H1 (cell line): ENCODE results near the gene THAP7. TPM values are rescaled to one million over a fixed set of nuclear protein-coding genes. Genes with fewer than 3 reads are reported as not detected.

ENCODE experiments used
- CTCF ChIA-PET: fragments of 300-600 bp; sonication (Branson Sonifier 250); formaldehyde crosslinking; loops from one replicate; lab custom pipeline; 2021; ENCODE audit not compliant: partially characterized antibody; lab: Charles Lee
- POLR2A ChIA-PET: fragments of 300-600 bp; sonication (Branson Sonifier 250); formaldehyde crosslinking; loops from one replicate; lab custom pipeline; 2021; ENCODE audit warnings: inconsistent platforms; ENCODE audit not compliant: partially characterized antibody; lab: Charles Lee
- DNase-seq, 2 experiments: peaks; one replicate each; pipeline versions ENCODE4 v3.0.0 to v3.0.0-alpha.2; 2010 to 2022; ENCODE audit warnings: low spot score in 2 of 2, low read depth in 1 of 2, mixed read lengths in 1 of 2
- FAIRE-seq: peaks from 2 replicates; lab custom pipeline; 2011; peaks lifted over from hg19 to GRCh38; lab: Jason Lieb, UNC
- H2AFZ ChIP-seq: 2 replicates; pipeline ENCODE4 v1.8.1; 2012; ENCODE audit warnings: low read length, inconsistent platforms
- H2AK5ac ChIP-seq: 2 replicates; pipeline ENCODE4 v1.6.1; 2013; ENCODE audit warnings: low read depth, low read length
- H2BK120ac ChIP-seq: replicated peaks from 2 replicates; pipeline ENCODE3; 2013; ENCODE audit warnings: low read depth, low read length, inconsistent platforms
- H2BK12ac ChIP-seq: 2 replicates; pipeline ENCODE4 v1.6.1; 2013; ENCODE audit warnings: low read depth, low read length
- H2BK15ac ChIP-seq: 2 replicates; pipeline ENCODE4 v1.6.1; 2013; ENCODE audit warnings: low read length
- H2BK20ac ChIP-seq: 2 replicates; pipeline ENCODE4 v1.6.1; 2013; ENCODE audit warnings: low read length
- H2BK5ac ChIP-seq: 2 replicates; pipeline ENCODE4 v1.6.1; 2013; ENCODE audit warnings: low read depth, low read length
- H3K14ac ChIP-seq: 2 replicates; pipeline ENCODE4 v1.6.1; 2013; ENCODE audit warnings: inconsistent platforms; ENCODE audit not compliant: insufficient read length
- H3K18ac ChIP-seq: 2 replicates; pipeline ENCODE4 v1.6.1; 2013; ENCODE audit warnings: low read length; ENCODE audit errors: extremely low read depth
- H3K23ac ChIP-seq: 2 replicates; pipeline ENCODE4 v1.6.1; 2013; ENCODE audit warnings: inconsistent platforms; ENCODE audit not compliant: insufficient read length
- H3K23me2 ChIP-seq: 2 replicates; pipeline ENCODE4 v1.6.1; 2013; ENCODE audit warnings: low read depth, low read length
- H3K27ac ChIP-seq: 2 replicates; pipeline ENCODE4 v1.6.1; 2011; ENCODE audit warnings: low read depth, low read length, inconsistent platforms
- H3K27me3 ChIP-seq, 4 experiments: replicated peaks in 1 of 4; 1 replicate in 1 of 4; 2 replicates in 3 of 4; pipeline versions ENCODE4 v1.6.1 to v1.8.1; 2011 to 2013; ENCODE audit warnings: low read length in 3 of 4, mild to moderate bottlenecking in 3 of 4, inconsistent platforms in 2 of 4, mixed read lengths in 2 of 4, moderate library complexity in 1 of 4; ENCODE audit not compliant: control insufficient read depth in 3 of 4, insufficient read depth in 3 of 4; ENCODE audit errors: extremely low read depth in 1 of 4
- H3K36me3 ChIP-seq, 4 experiments: 2 replicates each; pipeline versions ENCODE4 v1.6.1 to v1.8.1; 2011 to 2013; ENCODE audit warnings: mild to moderate bottlenecking in 4 of 4, low read length in 3 of 4, moderate library complexity in 2 of 4, control low read depth in 1 of 4, inconsistent platforms in 1 of 4; ENCODE audit not compliant: insufficient read depth in 4 of 4, control insufficient read depth in 2 of 4
- H3K4ac ChIP-seq: replicated peaks from 2 replicates; pipeline ENCODE3; 2013; ENCODE audit warnings: low read length, low read depth, mixed read lengths, inconsistent platforms; ENCODE audit not compliant: insufficient read length
- H3K4me1 ChIP-seq, 4 experiments: replicated peaks in 1 of 4; 1 replicate in 1 of 4; 2 replicates in 3 of 4; pipeline versions ENCODE4 v1.6.1 to v1.8.1; 2011 to 2013; ENCODE audit warnings: low read length in 3 of 4, inconsistent platforms in 2 of 4, mixed read lengths in 1 of 4; ENCODE audit not compliant: insufficient read depth in 4 of 4, control insufficient read depth in 3 of 4
- H3K4me2 ChIP-seq, 2 experiments: 2 replicates each; pipeline versions ENCODE4 v1.6.1 to v1.8.1; 2011 to 2013; ENCODE audit warnings: low read depth in 2 of 2, low read length in 2 of 2, control low read depth in 1 of 2, inconsistent platforms in 1 of 2, mild to moderate bottlenecking in 1 of 2; ENCODE audit not compliant: insufficient read depth in 1 of 2
- H3K4me3 ChIP-seq, 4 experiments: fragments of 200-600, 300-600 bp in 1 of 4; sonication (generic), shearing (Covaris generic), sonication (Bioruptor Twin) in 1 of 4; 2 replicates each; pipeline versions ENCODE4 v1.5.1 to v1.8.1; 2011 to 2016; ENCODE audit warnings: low read length in 4 of 4, low read depth in 3 of 4, control low read depth in 2 of 4, inconsistent platforms in 2 of 4, mild to moderate bottlenecking in 2 of 4, mixed read lengths in 1 of 4, moderate library complexity in 1 of 4; ENCODE audit not compliant: insufficient read depth in 2 of 4; ENCODE audit errors: extremely low read depth in 1 of 4
- H3K56ac ChIP-seq: replicated peaks from 2 replicates; pipeline ENCODE3; 2013; ENCODE audit warnings: low read depth, mild to moderate bottlenecking, mixed read lengths, low read length, inconsistent platforms; ENCODE audit not compliant: insufficient read length
- H3K79me1 ChIP-seq: 2 replicates; pipeline ENCODE4 v1.6.1; 2013; ENCODE audit warnings: low read depth, low read length, control low read depth
- H3K79me2 ChIP-seq, 2 experiments: 2 replicates each; pipeline versions ENCODE4 v1.6.1 to v1.8.1; 2012 to 2013; ENCODE audit warnings: low read length in 2 of 2, mild to moderate bottlenecking in 2 of 2, inconsistent platforms in 1 of 2; ENCODE audit not compliant: insufficient read depth in 2 of 2, control insufficient read depth in 1 of 2
- H3K9ac ChIP-seq, 4 experiments: replicated peaks in 1 of 4; 1 replicate in 1 of 4; 2 replicates in 3 of 4; pipeline versions ENCODE4 v1.6.1 to v1.8.1; 2011 to 2013; ENCODE audit warnings: low read depth in 3 of 4, low read length in 3 of 4, control low read depth in 2 of 4, mild to moderate bottlenecking in 2 of 4, moderate library complexity in 2 of 4, inconsistent platforms in 1 of 4; ENCODE audit errors: extremely low read depth in 1 of 4
- H3K9me3 ChIP-seq, 2 experiments: 2 replicates each; pipeline versions ENCODE4 v1.6.1 to v1.8.1; 2012 to 2013; ENCODE audit warnings: mild to moderate bottlenecking in 2 of 2, moderate library complexity in 2 of 2, control low read depth in 1 of 2, inconsistent platforms in 1 of 2, low read depth in 1 of 2, low read length in 1 of 2, mixed read lengths in 1 of 2; ENCODE audit not compliant: insufficient read depth in 2 of 2
- H4K20me1 ChIP-seq, 2 experiments: replicated peaks in 1 of 2; 2 replicates each; pipeline versions ENCODE3 to v1.8.1; 2011 to 2013; ENCODE audit warnings: inconsistent platforms in 2 of 2, low read length in 2 of 2, mild to moderate bottlenecking in 1 of 2; ENCODE audit not compliant: insufficient read depth in 2 of 2, control insufficient read depth in 1 of 2
- H4K5ac ChIP-seq: 2 replicates; pipeline ENCODE4 v1.6.1; 2013; ENCODE audit warnings: low read length, low read depth, mixed read lengths, inconsistent platforms; ENCODE audit not compliant: insufficient read length
- H4K8ac ChIP-seq: 2 replicates; pipeline ENCODE4 v1.8.0; 2013; ENCODE audit warnings: mild to moderate bottlenecking, moderate library complexity, low read length, inconsistent platforms; ENCODE audit not compliant: insufficient read depth; ENCODE audit errors: extremely low read depth
- H4K91ac ChIP-seq: replicated peaks from 2 replicates; pipeline ENCODE3; 2013; ENCODE audit warnings: low read length, mixed read lengths, inconsistent platforms; ENCODE audit not compliant: insufficient read length
- BACH1 ChIP-seq: IDR thresholded peaks from 2 replicates; pipeline ENCODE4 v1.6.1; 2012; ENCODE audit warnings: low read length, improper control_type of control experiment
- CHD2 ChIP-seq: IDR thresholded peaks from 2 replicates; pipeline ENCODE4 v1.6.1; 2012; ENCODE audit warnings: low read length, improper control_type of control experiment
- EGR1 ChIP-seq: IDR thresholded peaks from 2 replicates; pipeline ENCODE4 v1.6.1; 2011; ENCODE audit warnings: low read depth, low read length, borderline replicate concordance
- NRF1 ChIP-seq: IDR thresholded peaks from 2 replicates; pipeline ENCODE4 v1.6.1; 2011; ENCODE audit warnings: mild to moderate bottlenecking, low read depth, low read length, improper control_type of control experiment
- PHF8 ChIP-seq: fragments of 200-600 bp; sonication (generic); conservative IDR thresholded peaks from 2 replicates; pipeline ENCODE4 v1.7.1; 2012; ENCODE audit warnings: low read depth, mild to moderate bottlenecking, inconsistent platforms, low read length, moderate library complexity
- POLR2A ChIP-seq, 2 experiments: IDR thresholded peaks; 1 replicate in 1 of 2; 2 replicates in 1 of 2; pipeline ENCODE4 v1.6.1; 2011; ENCODE audit warnings: low read depth in 2 of 2, low read length in 2 of 2, mild to moderate bottlenecking in 2 of 2; ENCODE audit errors: control extremely low read depth in 1 of 2
- RAD21 ChIP-seq, 2 experiments: IDR thresholded peaks in 1 of 2; conservative IDR thresholded peaks in 1 of 2; 2 replicates each; pipeline ENCODE4 v1.6.1; 2011; ENCODE audit warnings: low read depth in 2 of 2, low read length in 2 of 2, improper control_type of control experiment in 1 of 2, inconsistent platforms in 1 of 2, mild to moderate bottlenecking in 1 of 2, moderate library complexity in 1 of 2
- SAP30 ChIP-seq: fragments of 300-600 bp; sonication (generic); IDR thresholded peaks from 2 replicates; pipeline ENCODE4 v1.7.1; 2012; ENCODE audit warnings: low read length, moderate library complexity, mild to moderate bottlenecking, inconsistent platforms; ENCODE audit not compliant: insufficient read depth, insufficient replicate concordance
- SIX5 ChIP-seq: IDR thresholded peaks from 2 replicates; pipeline ENCODE4 v1.6.1; 2011; ENCODE audit warnings: mild to moderate bottlenecking, low read depth, low read length
- SUZ12 ChIP-seq: fragments of 200-600 bp; sonication (generic); IDR thresholded peaks from 2 replicates; pipeline ENCODE4 v1.6.1; 2012; ENCODE audit warnings: mild to moderate bottlenecking, inconsistent platforms, low read length, moderate library complexity, mixed read lengths
- TAF7 ChIP-seq: optimal IDR thresholded peaks from 2 replicates; pipeline ENCODE3; 2011; ENCODE audit warnings: low read depth, mild to moderate bottlenecking, inconsistent platforms, low read length, moderate library complexity, borderline replicate concordance
- WGBS, 2 experiments: shearing (Covaris generic) in 1 of 2; methylation state at CpG; one replicate each; pipeline versions ENCODE4 v1.1.6 to v1.1.7; 2013 to 2015; ENCODE audit warnings: low lambda C conversion rate in 2 of 2, mixed read lengths in 2 of 2, inconsistent platforms in 1 of 2, low coverage in 1 of 2, missing lambda C conversion rate in 1 of 2; ENCODE audit not compliant: insufficient replicate concordance in 2 of 2, insufficient coverage in 1 of 2, insufficient read length in 1 of 2; ENCODE audit errors: extremely low coverage in 1 of 2, missing lambda C conversion rate in 1 of 2; 5-methylcytosine and 5-hydroxymethylcytosine counted together
- polyA plus RNA-seq, 7 experiments: library from polyadenylated mRNA; depleted of rRNA in 3 of 7; stranded (reverse) in 5 of 7; unstranded in 2 of 7; fragments of >200 nt in 5 of 7; fragments of 200-250 nt in 2 of 7; gene quantifications; 1 replicate in 5 of 7; 2 replicates in 1 of 7; 4 replicates in 1 of 7; pipeline versions ENCODE4 v1.2.1 to v1.2.3, GENCODE V29; 2011 to 2013; ENCODE audit warnings: missing spikeins in 2 of 7, mixed read lengths in 2 of 7
- total RNA-seq: library from RNA; stranded (reverse); fragmentation: NEBNext Ultra II Directional; extraction: Animal tissue kit (Norgen Biotek cat#: 25700); gene quantifications from 2 replicates; pipeline ENCODE4 v1.2.1, GENCODE V29; 2021
- TF ChIP-seq, protein P1 (sequence below): IDR thresholded peaks from 2 replicates; pipeline ENCODE4 v1.6.1; 2012; ENCODE audit warnings: inconsistent platforms

The THAP7 gene
- total and polyA plus RNA-seq, 2 of the 8 experiments (the other 6 are each of a cell fraction or from before 2014, with no cell fraction given): 16.9 to 32.5 TPM

DNA sequence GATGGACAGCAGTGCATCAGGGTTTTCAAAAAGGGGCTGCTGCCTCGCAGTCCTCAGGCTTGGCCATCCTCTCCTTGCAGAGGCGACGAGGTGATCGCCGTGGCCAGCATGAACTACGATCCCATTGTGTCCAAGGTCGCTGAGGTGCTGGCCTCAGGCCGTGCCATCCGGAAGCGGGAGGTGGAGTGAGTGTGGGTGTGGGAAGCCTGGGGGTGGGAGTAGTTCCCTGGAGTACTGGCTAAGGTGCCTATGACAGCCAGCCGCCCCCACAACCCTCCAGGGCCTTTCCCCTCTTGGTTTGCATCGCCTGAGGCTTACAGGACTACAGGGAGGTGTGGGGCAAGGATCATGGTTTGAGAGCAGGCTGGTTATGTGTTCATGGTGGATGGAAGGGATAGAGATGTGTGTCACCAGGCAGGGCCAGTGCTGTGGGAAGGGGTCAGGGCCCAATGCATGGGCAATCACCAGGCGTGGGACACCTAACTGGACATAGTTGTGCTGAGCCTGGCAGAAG lies 21.9 kb downstream of the THAP7 start:
- no peak overlapping the region for H3K14ac ChIP-seq
- peak overlapping the region; percentile 37 for H3K56ac ChIP-seq
- H2BK12ac ChIP-seq: peak overlapping the region; percentile 81; the same call in 1 of the 2 replicates
- no peaks in the 10 kb centered on the region for H3K79me2 ChIP-seq
- H2BK120ac ChIP-seq: no peak overlapping the region
- peaks cover 8% of the 10 kb centered on the region for H3K23me2 ChIP-seq
- H3K9ac ChIP-seq: peak overlapping the region in 3 of 4 experiments; percentile 15 to 56 (median 49); a peak in 6 of 7 replicates
- no peak overlapping the region for H3K23ac ChIP-seq
- peaks cover 0 to 14% (median 7%) of the 10 kb centered on the region in 4 experiments; a peak in 5 of 7 replicates for H3K27me3 ChIP-seq
- WGBS, 2 experiments: 88% methylated on average over 12 of the region's 13 CpGs; no CpG with 5 or more reads in 1 of the 2 experiments
- CTCF ChIA-PET: interaction anchor here (0.7 to 2.5 kb wide), 3 partner anchors 9 to 203 kb away, joined by 3 to 10 read pairs (median 3); no protein-coding TSS in a partner anchor
- H4K91ac ChIP-seq: peak overlapping the region; percentile 22
- H3K27ac ChIP-seq: no peak overlapping the region
- H4K5ac ChIP-seq: no peak overlapping the region
- 0 out of 2 replicates have a peak overlapping the region, but pooled peaks have one; percentile 49 for H2BK5ac ChIP-seq
- no peaks in the 10 kb centered on the region for H3K36me3 ChIP-seq
- peak overlapping the region; percentile 81; the same call in 1 of the 2 replicates for H2BK15ac ChIP-seq
- no peak overlapping the region for H3K4ac ChIP-seq
- peaks cover 11 to 17% of the 10 kb centered on the region in 2 experiments for H3K9me3 ChIP-seq
- H3K18ac ChIP-seq: peak overlapping the region; percentile 86
- peak overlapping the region; percentile 75 for H4K8ac ChIP-seq
- no peaks in the 10 kb centered on the region for H3K79me1 ChIP-seq
- H2BK20ac ChIP-seq: 0 out of 2 replicates have a peak overlapping the region, but pooled peaks have one; percentile 3
- peak overlapping the region; percentile 3; the same call in 1 of the 2 replicates for H2AFZ ChIP-seq
- H3K4me3 ChIP-seq: peak overlapping the region; percentile 7 to 45 (median 16); a peak in 5 of 8 replicates
- peak overlapping the region; percentile 8; the same call in 1 of the 2 replicates for H2AK5ac ChIP-seq
- FAIRE-seq (no peak), DNase-seq (no peak)
- POLR2A ChIA-PET: interaction anchor here (0.7 to 4.6 kb wide), 5 partner anchors 8 to 23 kb away, joined by 4 to 45 read pairs (median 6); partner anchors contain the start of genes AIFM3 and THAP7
- peaks cover 0 to 1% of the 10 kb centered on the region in 2 experiments for H4K20me1 ChIP-seq
- H3K4me2 ChIP-seq: peak overlapping the region; percentile 63 to 65
- peaks cover 5 to 25% (median 8%) of the 10 kb centered on the region in 4 experiments; a peak in 6 of 7 replicates for H3K4me1 ChIP-seq
- no peak for TF ChIP-seq TAF7
- TF ChIP-seq CHD2: no peak
- no peak for TF ChIP-seq EGR1
- TF ChIP-seq SIX5: no peak
- TF ChIP-seq NRF1: no peak
- TF ChIP-seq, protein P1, sequence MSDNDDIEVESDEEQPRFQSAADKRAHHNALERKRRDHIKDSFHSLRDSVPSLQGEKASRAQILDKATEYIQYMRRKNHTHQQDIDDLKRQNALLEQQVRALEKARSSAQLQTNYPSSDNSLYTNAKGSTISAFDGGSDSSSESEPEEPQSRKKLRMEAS: no peak
- no peak for TF ChIP-seq SUZ12
- no peak for TF ChIP-seq PHF8
- TF ChIP-seq BACH1: no peak
- no peak for TF ChIP-seq RAD21 (IDR thresholded peaks at IDR 0.05 in 1 of 2, conservative IDR thresholded peaks at IDR 0.05 in 1 of 2; ENCODE audit: low read depth in 2 of 2, low read length in 2 of 2)
- TF ChIP-seq POLR2A (IDR thresholded peaks at IDR 0.05; ENCODE audit: control extremely low read depth in 1 of 2, low read depth in 2 of 2, low read length in 2 of 2): no peak; a peak in 1 of 3 replicates
- no peak for TF ChIP-seq SAP30
